NB4 (cell line): ENCODE results near the gene PRSS48.
"Not testable (repeated sequence)": the region's sequence is repeated elsewhere in the genome, so short reads cannot be mapped to it uniquely, and the experiment has no call there.

Experiments used
- DNase-seq: peaks from one replicate; pipeline ENCODE4 v3.0.0; 2010; ENCODE audit warnings: low read depth
- H3K4me3 ChIP-seq: one replicate; pipeline ENCODE4 v1.5.1; 2011; ENCODE audit warnings: mild to moderate bottlenecking, low read depth, low read length, moderate library complexity
- CTCF ChIP-seq: IDR thresholded peaks from one replicate; pipeline ENCODE4 v1.5.1; 2012; ENCODE audit warnings: low read depth, low read length
- MAX ChIP-seq: IDR thresholded peaks from 2 replicates; pipeline ENCODE4 v1.6.1; 2011; ENCODE audit warnings: low read depth, low read length
- MYC ChIP-seq: IDR thresholded peaks from 2 replicates; pipeline ENCODE4 v1.6.1; 2011; ENCODE audit warnings: low read depth, low read length
- POLR2A ChIP-seq: IDR thresholded peaks from 2 replicates; pipeline ENCODE4 v1.6.1; 2011; ENCODE audit warnings: mild to moderate bottlenecking; ENCODE audit not compliant: insufficient read length; ENCODE audit errors: extremely low read depth

The PRSS48 gene

GRCh38 chr4:151267822-151268535 lies 9.0 kb upstream of the PRSS48 start:
- no peak overlapping the region for H3K4me3 ChIP-seq
- TF ChIP-seq MAX (no peak), CTCF (no peak), MYC (no peak), POLR2A (no peak)
- no peak for DNase-seq

- not testable (repeated sequence) for DNase-seq, H3K4me3 ChIP-seq
Measured at GRCh38 chr4:151268905-151269304, 8.1 kb upstream of the PRSS48 start.

GRCh38 chr4:151284534-151285245 lies 7.7 kb downstream of the PRSS48 start:
- TF ChIP-seq POLR2A (no peak), MAX (no peak), MYC (no peak), CTCF (no peak)
- DNase-seq, result no peak
- no peak overlapping the region for H3K4me3 ChIP-seq

- H3K4me3 ChIP-seq, result no peak overlapping the region
- DNase-seq, result no peak
- no peak for TF ChIP-seq MAX
- TF ChIP-seq CTCF, result no peak
- TF ChIP-seq POLR2A, result no peak
- TF ChIP-seq MYC, result no peak
Measured at GRCh38 chr4:151287409-151287808, 10.4 kb downstream of the PRSS48 start.

GRCh38 chr4:151291485-151291884 lies 14.5 kb downstream of the PRSS48 start:
- H3K4me3 ChIP-seq, result no peak overlapping the region
- no peak for DNase-seq
- TF ChIP-seq POLR2A, result no peak
- no peak for TF ChIP-seq CTCF
- no peak for TF ChIP-seq MAX
- no peak for TF ChIP-seq MYC

- no peak for TF ChIP-seq MAX
- no peak for TF ChIP-seq MYC
- no peak for DNase-seq
- no peak overlapping the region for H3K4me3 ChIP-seq
Measured at GRCh38 chr4:151292038-151292437, 15.1 kb downstream of the PRSS48 start.
